Endothelial cell (in vitro differentiated cells): ENCODE measurements around the gene FAM83B. TPM values are rescaled to one million over a fixed set of nuclear protein-coding genes. Genes with fewer than 3 reads are reported as not detected.

Source experiments
- DNase-seq: peaks from one replicate; pipeline ENCODE4 v3.0.0; 2021; ENCODE audit warnings: low spot score
- H3K27ac Mint-ChIP-seq: one replicate; pipeline ENCODE4 v1.8.0; 2021; ENCODE audit warnings: mixed read lengths, inconsistent platforms; ENCODE audit not compliant: unreplicated experiment
- H3K27me3 Mint-ChIP-seq: one replicate; pipeline ENCODE4 v1.8.0; 2021; ENCODE audit warnings: mild to moderate bottlenecking, moderate library complexity, mixed read lengths, inconsistent platforms; ENCODE audit not compliant: unreplicated experiment
- H3K36me3 Mint-ChIP-seq: one replicate; pipeline ENCODE4 v1.8.0; 2021; ENCODE audit warnings: mild to moderate bottlenecking, low read depth, mixed read lengths, inconsistent platforms; ENCODE audit not compliant: unreplicated experiment
- H3K4me1 Mint-ChIP-seq: one replicate; pipeline ENCODE4 v1.8.0; 2021; ENCODE audit warnings: mild to moderate bottlenecking, mixed read lengths, inconsistent platforms; ENCODE audit not compliant: unreplicated experiment
- H3K4me3 Mint-ChIP-seq: one replicate; pipeline ENCODE4 v1.8.0; 2021; ENCODE audit warnings: mild to moderate bottlenecking, mixed read lengths, inconsistent platforms; ENCODE audit not compliant: unreplicated experiment
- H3K9me3 Mint-ChIP-seq: one replicate; pipeline ENCODE4 v1.8.0; 2021; ENCODE audit warnings: mixed read lengths, inconsistent platforms; ENCODE audit not compliant: unreplicated experiment
- total RNA-seq: library from RNA; stranded (reverse); fragmentation: NEBNext Ultra II Directional; extraction: Animal tissue kit (Norgen Biotek cat#: 25700); gene quantifications from one replicate; pipeline ENCODE4 v1.2.1, GENCODE V29; 2021; ENCODE audit not compliant: unreplicated experiment
- TF ChIP-seq, protein P1 (sequence below): fragments of 200-600 bp; sonication (generic); IDR thresholded peaks from one replicate; pipeline ENCODE4 v1.5.0; 2021; ENCODE audit warnings: antibody characterized with exemption; ENCODE audit not compliant: unreplicated experiment

Gene FAM83B
- total RNA-seq, 1 donor from 2014 or later: 1.1 TPM

- Mint-ChIP-seq H3K27me3 (peaks cover 2% of the 10 kb centered on the region), H3K27ac (no peak overlapping the region), H3K4me1 (no peaks in the 10 kb centered on the region), H3K4me3 (no peak overlapping the region), H3K36me3 (no peaks in the 10 kb centered on the region), H3K9me3 (no peaks in the 10 kb centered on the region)
- TF ChIP-seq, protein P1, sequence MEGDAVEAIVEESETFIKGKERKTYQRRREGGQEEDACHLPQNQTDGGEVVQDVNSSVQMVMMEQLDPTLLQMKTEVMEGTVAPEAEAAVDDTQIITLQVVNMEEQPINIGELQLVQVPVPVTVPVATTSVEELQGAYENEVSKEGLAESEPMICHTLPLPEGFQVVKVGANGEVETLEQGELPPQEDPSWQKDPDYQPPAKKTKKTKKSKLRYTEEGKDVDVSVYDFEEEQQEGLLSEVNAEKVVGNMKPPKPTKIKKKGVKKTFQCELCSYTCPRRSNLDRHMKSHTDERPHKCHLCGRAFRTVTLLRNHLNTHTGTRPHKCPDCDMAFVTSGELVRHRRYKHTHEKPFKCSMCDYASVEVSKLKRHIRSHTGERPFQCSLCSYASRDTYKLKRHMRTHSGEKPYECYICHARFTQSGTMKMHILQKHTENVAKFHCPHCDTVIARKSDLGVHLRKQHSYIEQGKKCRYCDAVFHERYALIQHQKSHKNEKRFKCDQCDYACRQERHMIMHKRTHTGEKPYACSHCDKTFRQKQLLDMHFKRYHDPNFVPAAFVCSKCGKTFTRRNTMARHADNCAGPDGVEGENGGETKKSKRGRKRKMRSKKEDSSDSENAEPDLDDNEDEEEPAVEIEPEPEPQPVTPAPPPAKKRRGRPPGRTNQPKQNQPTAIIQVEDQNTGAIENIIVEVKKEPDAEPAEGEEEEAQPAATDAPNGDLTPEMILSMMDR: no peak
- no peak for DNase-seq
These were observed 22.0 kb downstream of the FAM83B start for GRCh38 chr6:54868556-54868955.

DNA sequence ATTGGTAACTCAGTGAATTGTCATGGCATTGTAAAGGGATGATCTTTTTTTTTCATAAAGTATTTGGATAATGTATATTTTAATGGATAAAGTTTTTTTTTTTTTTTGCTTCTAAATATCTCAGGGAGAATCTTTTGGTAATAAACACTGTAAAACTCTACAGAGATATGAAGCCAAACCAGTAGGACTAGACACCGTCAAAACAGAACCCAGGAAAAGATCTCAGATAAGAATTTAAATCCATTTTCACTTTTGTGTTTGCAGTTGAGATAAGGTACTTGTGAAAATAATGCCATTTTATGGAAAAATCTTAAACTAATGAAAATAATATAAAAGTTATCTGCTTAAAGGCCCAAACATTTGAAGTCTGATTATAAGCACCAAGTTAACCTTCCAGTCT, 27.0 kb downstream of the FAM83B start:
- no peak overlapping the region for H3K4me3 Mint-ChIP-seq
- H3K36me3 Mint-ChIP-seq: no peaks in the 10 kb centered on the region
- no peaks in the 10 kb centered on the region for H3K27me3 Mint-ChIP-seq
- H3K4me1 Mint-ChIP-seq: no peaks in the 10 kb centered on the region
- no peaks in the 10 kb centered on the region for H3K9me3 Mint-ChIP-seq
- H3K27ac Mint-ChIP-seq: no peak overlapping the region
- DNase-seq: no peak
- TF ChIP-seq, protein P1: no peak

DNA sequence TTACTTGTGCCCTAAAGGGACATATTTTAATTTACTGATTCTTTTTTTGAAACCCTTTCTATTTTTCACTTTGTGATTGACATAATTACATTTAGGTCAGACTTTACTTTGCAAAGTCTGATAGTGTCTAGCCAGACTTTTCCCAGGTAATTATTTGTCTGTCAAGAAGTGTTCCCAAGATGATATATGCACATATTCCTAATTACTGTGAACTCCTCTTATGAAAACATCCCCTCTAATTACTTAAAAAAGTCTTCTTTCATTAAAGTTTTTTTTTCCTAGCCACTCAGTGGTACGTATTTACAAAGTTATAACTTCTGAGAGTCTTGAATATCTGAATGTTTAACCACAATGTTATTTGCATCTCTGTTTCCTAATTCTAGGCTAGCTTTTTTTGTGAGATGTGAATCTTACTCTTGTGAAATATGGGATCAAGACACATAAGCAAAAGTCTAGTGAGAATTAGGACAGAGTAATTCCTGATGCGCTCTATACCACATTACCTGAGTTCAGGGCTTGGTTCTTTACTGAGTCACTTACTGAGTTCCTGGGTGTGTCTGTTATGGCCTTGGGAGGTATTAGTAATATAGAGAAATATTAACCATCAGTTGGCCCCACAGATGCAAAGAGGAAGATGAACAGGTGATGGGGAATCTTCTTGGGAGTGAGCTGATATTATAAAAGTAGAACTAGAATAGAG, 27.9 kb downstream of the FAM83B start:
- Mint-ChIP-seq H3K27ac (no peak overlapping the region), H3K4me3 (no peak overlapping the region), H3K27me3 (no peaks in the 10 kb centered on the region), H3K9me3 (no peaks in the 10 kb centered on the region), H3K36me3 (no peaks in the 10 kb centered on the region), H3K4me1 (no peaks in the 10 kb centered on the region)
- TF ChIP-seq, protein P1: no peak
- DNase-seq: no peak

DNA sequence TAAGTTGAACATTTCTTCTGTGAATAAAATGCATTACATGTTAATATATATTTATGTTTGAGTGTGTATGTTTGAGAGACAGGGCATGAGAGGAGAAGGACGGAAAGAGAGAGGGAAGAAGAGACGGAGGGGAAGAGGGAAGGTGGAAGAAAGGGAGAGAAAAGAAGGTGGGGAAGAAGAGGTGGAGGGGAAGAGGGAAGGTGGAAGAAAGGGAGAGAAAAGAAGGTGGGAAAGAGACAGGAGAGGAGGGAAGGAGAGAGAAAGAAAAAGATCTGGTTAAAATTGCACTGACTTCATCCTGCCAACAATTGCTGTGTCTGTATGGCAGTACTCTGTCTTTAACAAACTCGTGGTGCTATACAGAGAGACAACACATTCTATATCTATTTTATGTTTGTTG, 29.0 kb downstream of the FAM83B start:
- Mint-ChIP-seq H3K27ac (no peak overlapping the region), H3K4me3 (no peak overlapping the region), H3K4me1 (no peaks in the 10 kb centered on the region), H3K9me3 (no peaks in the 10 kb centered on the region), H3K27me3 (no peaks in the 10 kb centered on the region), H3K36me3 (no peaks in the 10 kb centered on the region)
- TF ChIP-seq, protein P1: no peak
- no peak for DNase-seq

- Mint-ChIP-seq H3K4me1 (no peaks in the 10 kb centered on the region), H3K36me3 (no peaks in the 10 kb centered on the region), H3K27ac (no peak overlapping the region), H3K9me3 (no peaks in the 10 kb centered on the region), H3K4me3 (no peak overlapping the region), H3K27me3 (no peaks in the 10 kb centered on the region)
- TF ChIP-seq, protein P1: no peak
- no peak for DNase-seq
These were observed 29.8 kb downstream of the FAM83B start for GRCh38 chr6:54876365-54876764.
